Common myeloid progenitor, CD34-positive (primary cell): Measurements from ENCODE around the gene ADAM19.
A peak's percentile ranks its signal among the peaks of the same experiment; 100 is the strongest.

Experiments used
- CTCF ChIA-PET: fragments of 350-600 bp; sonication (Branson Sonifier 250); formaldehyde crosslinking; loops from one replicate; lab custom pipeline; 2021; ENCODE audit warnings: antibody characterized with exemption; lab: Charles Lee
- POLR2A ChIA-PET: fragments of 350-600 bp; sonication (Branson Sonifier 250); formaldehyde crosslinking; loops from one replicate; lab custom pipeline; 2021; ENCODE audit warnings: antibody characterized with exemption; lab: Charles Lee
- DNase-seq, 3 donors: peaks; one replicate each; pipeline versions ENCODE4 v3.0.0 to v3.0.0-alpha.2; 2013
- H3K27ac ChIP-seq, 2 experiments: 1 replicate in 1 of 2; 2 replicates in 1 of 2; pipeline ENCODE4 v1.7.0; 2013; ENCODE audit warnings: inconsistent platforms in 2 of 2, low read length in 2 of 2, mild to moderate bottlenecking in 2 of 2, low read depth in 1 of 2, moderate library complexity in 1 of 2; ENCODE audit not compliant: severe bottlenecking in 2 of 2, insufficient read depth in 1 of 2, poor library complexity in 1 of 2
- H3K27me3 ChIP-seq, 5 experiments: replicated peaks in 2 of 5; 1 replicate in 3 of 5; 2 replicates in 2 of 5; pipeline versions ENCODE4 v1.6.1 to v1.7.0; 2013; ENCODE audit warnings: low read length in 4 of 5, mild to moderate bottlenecking in 2 of 5, moderate library complexity in 2 of 5, inconsistent platforms in 1 of 5; ENCODE audit not compliant: insufficient read depth in 5 of 5, control insufficient read depth in 4 of 5
- H3K36me3 ChIP-seq, 4 experiments: 1 replicate in 2 of 4; 2 replicates in 2 of 4; pipeline versions ENCODE4 v1.6.1 to v1.7.0; 2013; ENCODE audit warnings: low read length in 3 of 4, control low read depth in 1 of 4, mild to moderate bottlenecking in 1 of 4; ENCODE audit not compliant: control insufficient read depth in 4 of 4, insufficient read depth in 4 of 4
- H3K4me1 ChIP-seq, 4 experiments: 1 replicate in 3 of 4; 2 replicates in 1 of 4; pipeline versions ENCODE4 v1.6.1 to v1.7.1; 2013; ENCODE audit warnings: low read length in 3 of 4, mild to moderate bottlenecking in 3 of 4, control low read depth in 1 of 4, inconsistent platforms in 1 of 4, moderate library complexity in 1 of 4; ENCODE audit not compliant: control insufficient read depth in 4 of 4, insufficient read depth in 4 of 4; ENCODE audit errors: control extremely low read depth in 1 of 4
- H3K4me3 ChIP-seq, 7 experiments: 1 replicate in 4 of 7; 2 replicates in 3 of 7; pipeline versions ENCODE4 v1.5.1 to v1.7.0; 2013; ENCODE audit warnings: mild to moderate bottlenecking in 7 of 7, low read length in 6 of 7, moderate library complexity in 6 of 7, inconsistent platforms in 2 of 7, low read depth in 2 of 7, control low read depth in 1 of 7; ENCODE audit not compliant: insufficient read depth in 4 of 7, control insufficient read depth in 1 of 7; ENCODE audit errors: extremely low read depth in 1 of 7
- H3K9me3 ChIP-seq, 5 experiments: 1 replicate in 4 of 5; 2 replicates in 1 of 5; pipeline versions ENCODE4 v1.6.1 to v1.7.1; 2013; ENCODE audit warnings: low read length in 4 of 5, mild to moderate bottlenecking in 2 of 5, inconsistent platforms in 1 of 5, low read depth in 1 of 5, moderate library complexity in 1 of 5; ENCODE audit not compliant: control insufficient read depth in 4 of 5, insufficient read depth in 2 of 5; ENCODE audit errors: control extremely low read depth in 1 of 5
- WGBS: methylation state at CpG from one replicate; pipeline ENCODE4 v1.1.5; 2013; ENCODE audit not compliant: insufficient coverage; 5-methylcytosine and 5-hydroxymethylcytosine counted together

The ADAM19 gene

DNA sequence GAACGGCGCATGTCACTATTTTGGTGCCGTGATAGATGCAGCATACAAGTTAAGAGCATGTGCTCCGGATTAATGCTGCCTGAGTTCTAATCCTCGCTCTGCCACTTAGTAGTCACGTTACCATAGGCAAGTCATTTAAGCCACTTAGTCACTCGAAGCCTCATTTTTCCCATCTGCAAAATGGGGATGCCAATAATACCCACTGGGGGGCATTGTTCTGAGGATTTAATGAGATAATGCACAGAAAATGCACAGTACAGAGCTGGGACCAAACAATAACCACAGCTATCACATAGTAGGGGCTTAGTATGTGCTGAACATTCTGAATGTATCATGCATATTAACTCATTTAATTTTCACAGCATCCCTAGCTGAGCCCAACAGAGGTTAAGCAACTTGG, 106.5 kb downstream of the ADAM19 start:
- DNase-seq = no peak
- no peak overlapping the region for H3K27ac ChIP-seq
- no peak overlapping the region for H3K4me3 ChIP-seq
- no peaks in the 10 kb centered on the region for H3K36me3 ChIP-seq
- peaks cover 0 to 2% (median 0%) of the 10 kb centered on the region in 5 experiments for H3K27me3 ChIP-seq
- H3K9me3 ChIP-seq = no peaks in the 10 kb centered on the region
- ChIA-PET CTCF (interaction anchor here (0.7 to 3.6 kb wide), 6 partner anchors 10 to 141 kb away, joined by 3 to 12 read pairs (median 4); no protein-coding TSS in a partner anchor), POLR2A (interaction anchor here (0.6 kb wide), 1 partner anchor 44 kb away, joined by 3 read pairs; no protein-coding TSS in a partner anchor)
- WGBS = 100% methylated on average over 5 of the region's 7 CpGs
- peaks cover 0 to 5% (median 0%) of the 10 kb centered on the region in 4 experiments for H3K4me1 ChIP-seq

DNA sequence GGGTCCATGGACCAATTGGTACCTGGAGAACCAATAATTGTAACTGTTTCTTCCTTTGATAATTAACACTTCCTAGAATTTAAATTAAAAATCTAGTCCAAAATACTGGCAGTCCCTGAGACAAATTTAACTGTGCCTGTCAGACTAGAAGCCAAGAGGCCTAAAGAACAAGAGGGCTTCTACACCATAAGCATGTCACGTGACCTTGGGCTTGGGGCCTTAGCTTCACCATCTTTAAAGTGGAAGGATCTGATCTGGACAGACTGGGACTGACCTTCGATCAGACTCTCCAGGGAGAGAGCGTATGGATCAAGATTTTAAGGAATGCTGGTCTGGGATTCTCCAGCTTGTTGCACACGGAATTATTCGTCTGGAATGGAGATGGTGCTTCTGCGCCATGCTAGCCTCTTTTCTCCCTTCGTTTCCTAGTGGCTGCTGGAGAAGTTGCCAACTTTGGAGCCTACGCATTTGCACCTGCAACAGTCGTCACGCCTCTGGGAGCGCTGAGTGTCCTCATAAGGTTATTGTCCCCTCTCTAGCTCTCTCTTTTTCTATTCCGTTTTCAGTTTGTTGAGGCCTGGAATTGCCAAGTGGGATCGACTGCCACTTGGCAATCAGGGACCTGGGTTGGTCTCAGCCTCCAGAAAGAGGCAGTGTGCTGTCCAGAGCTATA, 107.1 kb downstream of the ADAM19 start:
- WGBS = 96% methylated on average over 12 of the region's 13 CpGs
- Histone ChIP-seq H3K27me3 (peaks cover 0 to 2% (median 0%) of the 10 kb centered on the region in 5 experiments), H3K36me3 (no peaks in the 10 kb centered on the region), H3K27ac (no peak overlapping the region), H3K4me1 (peaks cover 0 to 4% (median 0%) of the 10 kb centered on the region in 4 experiments), H3K4me3 (no peak overlapping the region), H3K9me3 (no peaks in the 10 kb centered on the region)
- no peak for DNase-seq
- CTCF ChIA-PET = interaction anchor here (0.7 to 3.6 kb wide), 5 partner anchors 8 to 140 kb away, joined by 3 to 12 read pairs (median 4); no protein-coding TSS in a partner anchor
- POLR2A ChIA-PET = no interaction called here

DNA sequence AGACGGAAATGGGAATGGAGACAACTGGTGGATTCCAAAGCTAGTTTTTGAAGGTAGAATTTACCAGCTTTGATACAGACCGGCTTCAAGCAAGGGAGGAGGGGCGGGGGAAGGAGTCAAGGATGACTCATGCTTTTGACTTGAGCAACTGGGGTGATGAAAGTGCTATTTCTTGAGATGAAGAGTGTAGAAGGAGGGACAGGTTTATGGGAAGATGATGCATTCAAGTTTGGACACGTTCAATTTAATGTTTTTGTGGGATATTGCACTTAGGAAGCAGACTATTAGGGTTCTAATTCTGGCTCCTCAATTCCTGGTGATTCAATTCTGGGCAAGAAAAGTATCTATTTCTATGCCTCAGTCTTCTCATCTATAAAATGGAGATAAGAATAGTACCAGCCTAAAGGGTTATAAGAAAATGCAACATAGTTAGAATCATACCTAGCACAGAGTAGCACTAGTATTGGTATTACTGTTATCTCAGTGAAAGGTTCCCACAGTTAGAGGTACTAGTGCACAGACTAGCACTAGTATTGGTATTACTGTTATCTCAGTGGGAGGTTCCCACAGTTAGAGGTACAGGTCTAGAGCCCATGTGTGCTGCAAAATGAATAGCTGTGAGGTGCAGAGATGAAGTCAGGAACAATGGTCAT, 110.9 kb downstream of the ADAM19 start:
- DNase-seq = peak; percentile 56 to 87 (median 83)
- peaks cover 0 to 27% (median 12%) of the 10 kb centered on the region in 5 experiments for H3K27me3 ChIP-seq
- no peak overlapping the region for H3K4me3 ChIP-seq
- ChIA-PET CTCF (interaction anchor here (1.9 kb wide), 1 partner anchor 9 kb away, joined by 5 read pairs; no protein-coding TSS in a partner anchor), POLR2A (no interaction called here)
- H3K27ac ChIP-seq = no peak overlapping the region
- 37% methylated on average over 4 of the region's 4 CpGs for WGBS
- no peaks in the 10 kb centered on the region for H3K36me3 ChIP-seq
- H3K4me1 ChIP-seq = peaks cover 0 to 11% (median 8%) of the 10 kb centered on the region in 4 experiments
- H3K9me3 ChIP-seq = no peaks in the 10 kb centered on the region

DNA sequence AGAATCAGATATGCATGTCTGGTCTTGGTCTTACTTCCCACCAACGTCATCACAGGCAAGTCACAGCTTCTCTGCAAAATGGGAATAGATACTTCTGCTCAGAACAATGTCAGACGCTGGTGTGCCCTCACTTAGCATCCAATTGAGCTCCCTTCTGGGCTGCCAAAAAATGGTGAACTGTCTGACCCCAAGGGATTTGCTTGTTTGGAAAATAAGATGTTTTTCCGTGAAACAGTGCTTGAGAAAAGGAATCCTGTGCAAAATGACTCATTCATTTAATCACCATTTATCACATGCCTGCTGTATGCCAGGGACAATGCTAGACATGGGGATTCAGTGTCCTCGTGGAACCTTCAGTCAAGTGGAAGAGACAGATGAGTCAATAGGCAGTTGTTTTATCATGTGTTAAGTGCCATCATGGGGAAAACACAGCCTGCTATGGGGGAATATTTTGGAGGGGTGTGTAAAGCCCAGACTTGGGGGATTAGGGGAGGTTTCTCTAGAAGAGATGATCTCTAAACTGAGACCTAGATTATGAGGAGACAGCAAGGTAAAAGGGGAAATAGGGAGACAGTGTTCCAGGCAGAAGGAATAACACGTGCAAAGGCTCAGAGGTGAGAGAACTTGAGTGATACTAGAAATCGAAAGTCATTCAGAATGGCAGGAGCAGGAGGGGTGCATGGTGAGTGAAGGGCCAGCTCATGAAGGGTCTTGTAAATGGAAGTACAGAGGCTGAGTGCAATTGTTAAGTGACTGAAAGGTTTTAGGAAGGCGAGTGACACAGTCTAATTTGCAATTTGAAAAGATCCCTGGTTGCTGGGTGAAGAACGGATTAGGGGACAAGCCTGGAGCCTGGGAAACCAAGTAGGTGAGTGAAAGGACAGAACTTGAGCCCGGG, 111.7 kb downstream of the ADAM19 start:
- H3K4me1 ChIP-seq = peaks cover 0 to 12% (median 10%) of the 10 kb centered on the region in 4 experiments
- H3K27ac ChIP-seq = no peak overlapping the region
- peak in 1 of 3 donors; percentile 22 for DNase-seq
- no peaks in the 10 kb centered on the region for H3K36me3 ChIP-seq
- peaks cover 0 to 32% (median 12%) of the 10 kb centered on the region in 5 experiments for H3K27me3 ChIP-seq
- WGBS = 85% methylated on average over 8 of the region's 9 CpGs
- no peak overlapping the region for H3K4me3 ChIP-seq
- CTCF ChIA-PET = interaction anchor here (1.9 kb wide), 1 partner anchor 10 kb away, joined by 5 read pairs; no protein-coding TSS in a partner anchor
- H3K9me3 ChIP-seq = no peaks in the 10 kb centered on the region
- POLR2A ChIA-PET = interaction anchor here (0.8 kb wide), 1 partner anchor 10 kb away, joined by 3 read pairs; no protein-coding TSS in a partner anchor

DNA sequence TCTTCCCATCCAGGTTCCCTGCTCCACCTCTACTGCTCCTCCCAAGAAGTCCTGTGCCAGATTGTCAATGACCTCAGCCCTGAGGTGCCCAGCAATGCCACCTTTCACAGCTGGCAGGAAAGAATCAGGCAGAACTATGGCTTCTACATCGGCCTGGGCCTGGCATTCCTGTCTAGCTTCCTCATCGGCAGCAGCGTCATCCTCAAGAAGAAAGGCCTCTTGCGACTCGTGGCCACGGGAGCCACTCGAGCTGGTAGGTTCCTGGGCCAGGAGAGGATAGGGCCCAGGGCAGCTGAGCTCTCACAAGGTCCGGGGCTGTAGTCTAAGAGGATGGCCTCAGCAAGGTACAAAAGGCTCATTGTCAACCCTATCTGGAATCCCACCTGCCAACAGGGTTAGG, 112.5 kb downstream of the ADAM19 start:
- Histone ChIP-seq H3K4me3 (no peak overlapping the region), H3K4me1 (peaks cover 0 to 12% (median 10%) of the 10 kb centered on the region in 4 experiments), H3K27ac (no peak overlapping the region), H3K36me3 (no peaks in the 10 kb centered on the region), H3K27me3 (peaks cover 0 to 33% (median 12%) of the 10 kb centered on the region in 5 experiments), H3K9me3 (no peaks in the 10 kb centered on the region)
- CTCF ChIA-PET = no interaction called here
- POLR2A ChIA-PET = interaction anchor here (0.8 kb wide), 1 partner anchor 9 kb away, joined by 3 read pairs; no protein-coding TSS in a partner anchor
- DNase-seq = no peak
- 99% methylated on average over 8 of the region's 8 CpGs for WGBS

DNA sequence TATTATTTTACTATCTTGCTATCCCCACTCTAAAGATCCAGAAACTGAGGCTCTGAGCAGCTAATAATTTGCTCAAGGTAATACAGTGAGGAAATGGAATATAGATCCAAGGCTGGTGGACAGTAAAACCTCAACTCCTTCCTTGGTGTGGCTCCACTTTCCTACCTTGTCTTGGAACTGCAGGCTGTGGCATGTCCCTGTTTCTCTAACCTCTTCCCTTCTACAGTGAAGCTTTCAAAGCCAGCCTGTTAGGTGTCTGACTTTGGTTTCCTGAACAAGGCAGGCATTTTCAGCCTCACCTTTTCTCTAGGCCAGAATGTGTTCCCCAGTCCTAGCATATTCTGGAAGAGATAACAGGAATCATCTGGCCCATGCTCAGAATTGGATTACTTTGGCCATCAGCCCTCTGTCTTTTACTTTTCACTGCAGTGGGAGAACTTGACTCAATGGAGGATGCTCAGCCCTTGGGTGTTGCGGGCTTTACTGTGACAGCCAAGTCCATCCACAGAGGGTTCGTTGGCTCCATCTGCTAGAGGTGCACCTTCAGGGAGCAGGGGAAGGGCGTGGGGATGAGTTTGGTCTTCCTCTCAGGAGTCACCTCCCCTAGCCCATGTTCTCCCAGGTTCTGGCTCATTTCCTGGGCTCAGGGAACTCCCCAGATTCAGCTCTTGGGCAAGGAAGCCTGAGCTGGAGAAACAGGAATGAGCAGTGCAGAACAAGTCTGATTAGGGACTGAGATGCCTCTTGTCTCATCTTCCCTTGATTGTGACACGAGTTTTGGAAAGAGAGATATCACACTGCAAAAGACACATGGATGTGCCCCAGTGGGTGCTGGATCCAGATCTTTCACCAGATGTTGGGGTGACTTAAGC, 114.4 kb downstream of the ADAM19 start:
- Histone ChIP-seq H3K4me1 (peaks cover 0 to 12% (median 10%) of the 10 kb centered on the region in 4 experiments), H3K9me3 (no peaks in the 10 kb centered on the region), H3K27ac (no peak overlapping the region), H3K27me3 (peaks cover 0 to 33% (median 12%) of the 10 kb centered on the region in 5 experiments), H3K4me3 (peak overlapping the region in 1 of 7 experiments; percentile 71), H3K36me3 (no peaks in the 10 kb centered on the region)
- DNase-seq = no peak
- ChIA-PET POLR2A (no interaction called here), CTCF (interaction anchor here (0.8 to 1.3 kb wide), 2 partner anchors 29 to 36 kb away, joined by 3 to 5 read pairs; no protein-coding TSS in a partner anchor)
- 100% methylated on average over 2 of the region's 4 CpGs for WGBS
